Nephron progenitor cell (in vitro differentiated cells): ENCODE results near the gene DNAI2.

ENCODE experiments used
- DNase-seq: peaks from one replicate; pipeline ENCODE4 v3.0.0; 2021
- H3K27ac Mint-ChIP-seq: 2 replicates; pipeline ENCODE4 v1.8.0; 2021; ENCODE audit warnings: mild to moderate bottlenecking, moderate library complexity, mixed read lengths
- H3K27me3 Mint-ChIP-seq: 2 replicates; pipeline ENCODE4 v1.8.0; 2021; ENCODE audit warnings: mild to moderate bottlenecking, low read depth, mixed read lengths; ENCODE audit not compliant: poor library complexity
- H3K36me3 Mint-ChIP-seq: 2 replicates; pipeline ENCODE4 v1.8.0; 2021; ENCODE audit warnings: low read depth, mixed read lengths
- H3K4me1 Mint-ChIP-seq: 2 replicates; pipeline ENCODE4 v1.8.0; 2021; ENCODE audit warnings: mixed read lengths
- H3K4me3 Mint-ChIP-seq: 2 replicates; pipeline ENCODE4 v1.8.0; 2021; ENCODE audit warnings: mild to moderate bottlenecking, moderate library complexity, mixed read lengths
- H3K9me3 Mint-ChIP-seq: 2 replicates; pipeline ENCODE4 v1.8.0; 2021; ENCODE audit warnings: mild to moderate bottlenecking, moderate library complexity, mixed read lengths
- TF ChIP-seq, protein P1 (sequence below): fragments of 200-600 bp; sonication (generic); IDR thresholded peaks from 2 replicates; pipeline ENCODE4 v1.5.0; 2021; ENCODE audit warnings: antibody characterized with exemption

The DNAI2 gene

GRCh38 chr17:74317071-74317470 lies 43.0 kb downstream of the DNAI2 start:
- Mint-ChIP-seq H3K36me3 (no peaks in the 10 kb centered on the region), H3K4me3 (no peak overlapping the region), H3K4me1 (peaks cover 10% of the 10 kb centered on the region), H3K27me3 (peaks cover 28% of the 10 kb centered on the region), H3K9me3 (peaks cover 16% of the 10 kb centered on the region), H3K27ac (no peak overlapping the region)
- no peak for DNase-seq
- TF ChIP-seq, protein P1, sequence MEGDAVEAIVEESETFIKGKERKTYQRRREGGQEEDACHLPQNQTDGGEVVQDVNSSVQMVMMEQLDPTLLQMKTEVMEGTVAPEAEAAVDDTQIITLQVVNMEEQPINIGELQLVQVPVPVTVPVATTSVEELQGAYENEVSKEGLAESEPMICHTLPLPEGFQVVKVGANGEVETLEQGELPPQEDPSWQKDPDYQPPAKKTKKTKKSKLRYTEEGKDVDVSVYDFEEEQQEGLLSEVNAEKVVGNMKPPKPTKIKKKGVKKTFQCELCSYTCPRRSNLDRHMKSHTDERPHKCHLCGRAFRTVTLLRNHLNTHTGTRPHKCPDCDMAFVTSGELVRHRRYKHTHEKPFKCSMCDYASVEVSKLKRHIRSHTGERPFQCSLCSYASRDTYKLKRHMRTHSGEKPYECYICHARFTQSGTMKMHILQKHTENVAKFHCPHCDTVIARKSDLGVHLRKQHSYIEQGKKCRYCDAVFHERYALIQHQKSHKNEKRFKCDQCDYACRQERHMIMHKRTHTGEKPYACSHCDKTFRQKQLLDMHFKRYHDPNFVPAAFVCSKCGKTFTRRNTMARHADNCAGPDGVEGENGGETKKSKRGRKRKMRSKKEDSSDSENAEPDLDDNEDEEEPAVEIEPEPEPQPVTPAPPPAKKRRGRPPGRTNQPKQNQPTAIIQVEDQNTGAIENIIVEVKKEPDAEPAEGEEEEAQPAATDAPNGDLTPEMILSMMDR = no peak

- Mint-ChIP-seq H3K27ac (no peak overlapping the region), H3K4me1 (peaks cover 13% of the 10 kb centered on the region)
- TF ChIP-seq, protein P1 = no peak
Observed at GRCh38 chr17:74318391-74318790, 44.4 kb downstream of the DNAI2 start.

GRCh38 chr17:74324521-74324920 lies 50.5 kb downstream of the DNAI2 start:
- no peak overlapping the region for H3K4me3 Mint-ChIP-seq
- H3K9me3 Mint-ChIP-seq = no peaks in the 10 kb centered on the region
- TF ChIP-seq, protein P1 = no peak
- H3K36me3 Mint-ChIP-seq = no peaks in the 10 kb centered on the region
- no peak overlapping the region for H3K27ac Mint-ChIP-seq
- H3K4me1 Mint-ChIP-seq = peaks cover 34% of the 10 kb centered on the region
- DNase-seq = no peak
- H3K27me3 Mint-ChIP-seq = peaks cover 77% of the 10 kb centered on the region

More at GRCh38 chr17:74318391-74318790, 44.4 kb downstream of the DNAI2 start:
- no peak for DNase-seq
- H3K36me3 Mint-ChIP-seq = no peaks in the 10 kb centered on the region
- H3K9me3 Mint-ChIP-seq = peaks cover 3% of the 10 kb centered on the region
- no peak overlapping the region for H3K4me3 Mint-ChIP-seq
- peaks cover 40% of the 10 kb centered on the region for H3K27me3 Mint-ChIP-seq

DNA sequence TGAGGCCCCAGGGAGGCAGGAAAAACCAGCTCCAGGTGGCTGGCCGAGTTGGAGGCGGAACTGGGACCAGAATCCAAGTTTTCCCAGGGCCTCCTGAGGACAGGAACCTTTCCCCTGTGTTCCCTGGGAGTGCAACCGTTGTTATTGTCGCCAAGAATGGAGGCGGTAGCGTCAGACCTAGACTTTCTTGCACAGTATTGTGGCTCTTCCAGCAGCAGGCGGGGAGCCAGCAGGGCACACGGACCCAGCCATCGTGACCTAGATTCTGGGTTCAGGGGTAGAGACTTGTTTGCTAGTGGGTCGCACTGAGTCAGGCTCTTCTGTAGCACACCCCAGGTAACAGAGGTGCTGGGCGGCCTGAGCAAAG lies 51.3 kb downstream of the DNAI2 start:
- Mint-ChIP-seq H3K9me3 (no peaks in the 10 kb centered on the region), H3K27me3 (peaks cover 77% of the 10 kb centered on the region), H3K27ac (no peak overlapping the region), H3K4me3 (peak overlapping the region; percentile 60), H3K4me1 (peaks cover 34% of the 10 kb centered on the region), H3K36me3 (no peaks in the 10 kb centered on the region)
- DNase-seq = no peak
- TF ChIP-seq, protein P1 = no peak

DNA sequence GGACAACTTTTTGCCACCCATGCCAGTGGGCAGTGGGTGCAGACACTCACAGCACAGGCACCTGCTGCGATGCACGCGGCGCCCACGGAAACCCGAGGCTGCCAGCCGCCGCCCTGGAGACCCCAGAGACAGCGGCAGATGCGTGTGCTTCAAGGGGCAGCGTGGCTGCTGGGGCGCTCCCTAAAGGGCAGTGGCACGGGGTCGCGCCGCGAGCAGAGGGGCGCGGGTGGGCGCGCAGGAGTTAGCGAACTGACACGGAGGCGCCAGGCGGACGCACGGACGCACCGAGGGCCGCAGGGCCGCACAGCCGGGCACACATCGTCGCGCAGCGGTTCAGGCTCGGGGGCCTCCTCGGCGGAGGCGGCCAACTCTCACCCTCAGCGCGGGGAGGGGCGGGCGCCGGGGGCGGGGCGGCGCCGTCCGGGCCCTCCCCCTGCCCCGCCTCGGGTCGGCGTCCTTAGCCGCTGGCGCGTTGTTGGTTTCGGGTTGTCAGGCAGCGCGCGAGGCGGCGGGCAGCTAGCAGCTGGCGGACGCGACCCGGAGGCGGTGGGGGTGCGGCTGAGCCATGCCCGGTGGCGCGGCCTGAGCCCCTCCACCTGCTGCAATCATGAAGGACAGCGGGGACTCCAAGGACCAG lies 51.8 kb downstream of the DNAI2 start, which contains the start of gene KIF19:
KIF19 (plus strand) TSS at position 484 of the 637 bp plus-strand sequence; CDS start at position 608, 124 bp downstream.
- peaks cover 34% of the 10 kb centered on the region for H3K4me1 Mint-ChIP-seq
- DNase-seq = peak; percentile 77
- no peak within 1 kb of the TSS for H3K27ac Mint-ChIP-seq
- H3K36me3 Mint-ChIP-seq = no peaks in the 10 kb centered on the region
- no peaks in the 10 kb centered on the region for H3K9me3 Mint-ChIP-seq
- H3K27me3 Mint-ChIP-seq = peaks cover 76% of the 10 kb centered on the region
- H3K4me3 Mint-ChIP-seq = peak within 1 kb of the TSS; percentile 73
- TF ChIP-seq, protein P1 = no peak

- no peak for DNase-seq
- no peaks in the 10 kb centered on the region for H3K9me3 Mint-ChIP-seq
- H3K4me1 Mint-ChIP-seq = peaks cover 34% of the 10 kb centered on the region
- H3K27ac Mint-ChIP-seq = no peak overlapping the region
- peaks cover 77% of the 10 kb centered on the region for H3K27me3 Mint-ChIP-seq
- peak overlapping the region; percentile 73 for H3K4me3 Mint-ChIP-seq
- TF ChIP-seq, protein P1 = no peak
- H3K36me3 Mint-ChIP-seq = no peaks in the 10 kb centered on the region
Observed at GRCh38 chr17:74326506-74326905, 52.5 kb downstream of the DNAI2 start.
